Measurements from ENCODE around the gene NYNRIN.

The NYNRIN gene

GRCh38 chr14:24439830-24440605, 41.2 kb downstream of the NYNRIN start:
- TF ChIP-seq CTCF (IDR thresholded peaks at IDR 0.05; ENCODE audit: low read depth, low read length): no peak
- H3K9me3 ChIP-seq (ENCODE audit: severe bottlenecking): no peaks in the 10 kb centered on the region
- no peak overlapping the region for H3K4me3 ChIP-seq (ENCODE audit: low read depth, low read length)
- no peaks in the 10 kb centered on the region for H3K27me3 ChIP-seq (ENCODE audit: insufficient read depth, low read depth, severe bottlenecking)
- peaks cover 46% of the 10 kb centered on the region for H3K36me3 ChIP-seq
- peak overlapping the region; percentile 91 for H3K27ac ChIP-seq
- peak; percentile 50 for DNase-seq

GRCh38 chr14:24440606-24441399, 42.0 kb downstream of the NYNRIN start:
- no peak for TF ChIP-seq CTCF (IDR thresholded peaks at IDR 0.05; ENCODE audit: low read depth, low read length)
- peaks cover 46% of the 10 kb centered on the region for H3K36me3 ChIP-seq
- no peak for DNase-seq
- H3K4me3 ChIP-seq (ENCODE audit: low read depth, low read length): no peak overlapping the region
- H3K27me3 ChIP-seq (ENCODE audit: insufficient read depth, low read depth, severe bottlenecking): no peaks in the 10 kb centered on the region
- H3K27ac ChIP-seq: peak overlapping the region; percentile 91
- no peaks in the 10 kb centered on the region for H3K9me3 ChIP-seq (ENCODE audit: severe bottlenecking)

- Histone ChIP-seq H3K36me3 (peaks cover 40% of the 10 kb centered on the region), H3K27me3 (ENCODE audit: insufficient read depth, low read depth, severe bottlenecking) (no peaks in the 10 kb centered on the region), H3K4me3 (ENCODE audit: low read depth, low read length) (peak overlapping the region; percentile 71), H3K27ac (peak overlapping the region; percentile 94), H3K9me3 (ENCODE audit: severe bottlenecking) (no peaks in the 10 kb centered on the region)
- TF ChIP-seq CTCF (IDR thresholded peaks at IDR 0.05; ENCODE audit: low read depth, low read length): no peak
- DNase-seq: no peak
Observed at GRCh38 chr14:24441485-24441884, 42.7 kb downstream of the NYNRIN start.

GRCh38 chr14:24441904-24442239, 43.1 kb downstream of the NYNRIN start:
- H3K27me3 ChIP-seq (ENCODE audit: insufficient read depth, low read depth, severe bottlenecking): no peaks in the 10 kb centered on the region
- peak overlapping the region; percentile 71 for H3K4me3 ChIP-seq (ENCODE audit: low read depth, low read length)
- peak overlapping the region; percentile 94 for H3K27ac ChIP-seq
- no peaks in the 10 kb centered on the region for H3K9me3 ChIP-seq (ENCODE audit: severe bottlenecking)
- DNase-seq: no peak
- no peak for TF ChIP-seq CTCF (IDR thresholded peaks at IDR 0.05; ENCODE audit: low read depth, low read length)
- peaks cover 39% of the 10 kb centered on the region for H3K36me3 ChIP-seq

- Histone ChIP-seq H3K27me3 (ENCODE audit: insufficient read depth, low read depth, severe bottlenecking) (no peaks in the 10 kb centered on the region), H3K4me3 (ENCODE audit: low read depth, low read length) (peak within 1 kb of the TSS; percentile 71), H3K36me3 (peaks cover 39% of the 10 kb centered on the region), H3K9me3 (ENCODE audit: severe bottlenecking) (no peaks in the 10 kb centered on the region), H3K27ac (peak within 1 kb of the TSS; percentile 94)
- peak; percentile 98 for DNase-seq
- no peak for TF ChIP-seq CTCF (IDR thresholded peaks at IDR 0.05; ENCODE audit: low read depth, low read length)
Observed at GRCh38 chr14:24442240-24443052, 43.6 kb downstream of the NYNRIN start, which contains the start of gene SDR39U1. SDR39U1 (minus strand) TSS chr14:24442776; CDS start chr14:24442769, 7 bp downstream.
